Panc1 (cell line): ENCODE results near the gene PLCB4. TPM values are rescaled to one million over a fixed set of nuclear protein-coding genes. Genes with fewer than 3 reads are reported as not detected.

Experiments used
- ATAC-seq: fragments of 200-7000 bp; cut with Tn5 transposase; 2 replicates; pipeline ENCODE4 v1.9.1; 2020; ENCODE audit warnings: mild to moderate bottlenecking, moderate library complexity
- BruUV-seq: library from RNA; stranded (reverse); fragments of 400-500 nt; replicated peaks from 2 replicates; lab custom pipeline; 2021; lab: Mats Ljungman, UMichigan
- CTCF ChIA-PET: fragments of 300-600 bp; sonication (Branson Sonifier 250); formaldehyde crosslinking; loops from one replicate; lab custom pipeline; 2022; ENCODE audit warnings: antibody characterized with exemption; lab: Charles Lee
- POLR2A ChIA-PET: fragments of 300-600 bp; sonication (Branson Sonifier 250); formaldehyde crosslinking; loops from one replicate; lab custom pipeline; 2022; ENCODE audit warnings: antibody characterized with exemption; lab: Charles Lee
- DNase-seq: peaks from one replicate; pipeline ENCODE4 v3.0.0-alpha.2; 2010; ENCODE audit warnings: low read depth, low spot score
- H3K27ac ChIP-seq: 2 replicates; pipeline ENCODE4 v1.5.1; 2011; ENCODE audit warnings: mild to moderate bottlenecking, low read length, inconsistent platforms
- H3K27me3 ChIP-seq: fragments of 200-500 bp; sonication (Bioruptor generic); 2 replicates; pipeline ENCODE4 v1.6.0; 2014; ENCODE audit warnings: low read length, inconsistent platforms; ENCODE audit not compliant: control insufficient read depth, insufficient read depth
- H3K36me3 ChIP-seq: fragments of 200-500 bp; sonication (Bioruptor generic); 2 replicates; pipeline ENCODE4 v1.5.1; 2014; ENCODE audit warnings: inconsistent platforms, mild to moderate bottlenecking, low read length, moderate library complexity; ENCODE audit not compliant: control insufficient read depth, insufficient read depth
- H3K4me1 ChIP-seq: 2 replicates; pipeline ENCODE4 v1.5.1; 2011; ENCODE audit warnings: inconsistent platforms, mild to moderate bottlenecking, low read length, moderate library complexity; ENCODE audit not compliant: control insufficient read depth, insufficient read depth
- H3K4me3 ChIP-seq, 2 experiments: 2 replicates each; pipeline ENCODE4 v1.5.1; 2011 to 2012; ENCODE audit warnings: low read depth in 2 of 2, low read length in 2 of 2, mild to moderate bottlenecking in 2 of 2, inconsistent platforms in 1 of 2, moderate library complexity in 1 of 2
- H3K9me3 ChIP-seq: fragments of 200-500 bp; sonication (Bioruptor generic); 2 replicates; pipeline ENCODE4 v1.5.1; 2014; ENCODE audit warnings: low read depth, mild to moderate bottlenecking, inconsistent platforms, low read length, moderate library complexity; ENCODE audit not compliant: control insufficient read depth, insufficient read depth
- CTCF ChIP-seq: fragments of 450-650 bp; IDR thresholded peaks from 2 replicates; pipeline ENCODE4 v1.5.1; 2017; ENCODE audit warnings: mild to moderate bottlenecking
- POLR2AphosphoS5 ChIP-seq: IDR thresholded peaks from 2 replicates; pipeline ENCODE4 v1.6.1; 2012; ENCODE audit warnings: mild to moderate bottlenecking, low read depth, low read length, moderate library complexity
- REST ChIP-seq, 2 experiments: IDR thresholded peaks; 2 replicates each; pipeline ENCODE4 v1.6.1; 2011 to 2012; ENCODE audit warnings: low read depth in 2 of 2, control low read depth in 1 of 2, low read length in 1 of 2, mild to moderate bottlenecking in 1 of 2, moderate library complexity in 1 of 2; ENCODE audit not compliant: insufficient read depth in 1 of 2
- SIN3A ChIP-seq: IDR thresholded peaks from 2 replicates; pipeline ENCODE4 v1.6.1; 2012; ENCODE audit warnings: low read depth, mild to moderate bottlenecking, low read length, moderate library complexity, borderline replicate concordance; ENCODE audit not compliant: insufficient read depth
- TCF7L2 ChIP-seq: IDR thresholded peaks from 2 replicates; pipeline ENCODE4 v1.6.1; 2011; ENCODE audit warnings: mild to moderate bottlenecking, low read depth, low read length, inconsistent platforms
- in situ Hi-C: cut with HindIII; loops from 2 replicates; pipeline ENCODE4 v1.10.0; 2016; ENCODE audit warnings: low sequenced_read_pairs, low pct_unique_long_range_greater_than_20kb
- intact Hi-C: fragments of 100-400 bp; cut with micrococcal nuclease; formaldehyde crosslinking; loops from one replicate; pipeline ENCODE4 v1.10.0; 2022; ENCODE audit not compliant: unreplicated experiment
- total RNA-seq: library from RNA; stranded (reverse); gene quantifications from one replicate; pipeline ENCODE4 v1.2.1, GENCODE V29; 2021; ENCODE audit not compliant: unreplicated experiment

The PLCB4 gene
- total RNA-seq, 1 experiment from 2014 or later, result 1.5 TPM

GRCh38 chr20:9507544-9508239 is 438.8 kb downstream of the PLCB4 start:
- no peak overlapping the region for H3K27ac ChIP-seq
- no peaks in the 10 kb centered on the region for H3K9me3 ChIP-seq
- DNase-seq (no peak), ATAC-seq (peak; percentile 73)
- no peaks in the 10 kb centered on the region; the same call in 1 of the 2 replicates for H3K4me1 ChIP-seq
- 0 out of 4 replicates have a peak overlapping the region, but pooled peaks of 1 of the 2 experiments have one; percentile 2 for H3K4me3 ChIP-seq
- CTCF ChIA-PET, result no interaction called here
- intact Hi-C loops (no loop called here), in situ Hi-C loops (no loop called here)
- H3K27me3 ChIP-seq, result peaks cover 10% of the 10 kb centered on the region
- TF ChIP-seq SIN3A (no peak), POLR2AphosphoS5 (no peak), REST (IDR thresholded peaks at IDR 0.05; ENCODE audit: insufficient read depth in 1 of 2, low read depth in 2 of 2, low read length in 1 of 2) (no peak), CTCF (no peak), TCF7L2 (no peak)
- H3K36me3 ChIP-seq, result no peaks in the 10 kb centered on the region
- BruUV-seq, result no TSS peak
- POLR2A ChIA-PET, result no interaction called here

GRCh38 chr20:9508240-9508661 is 439.4 kb downstream of the PLCB4 start:
- peaks cover 15% of the 10 kb centered on the region for H3K27me3 ChIP-seq
- no peaks in the 10 kb centered on the region; the same call in 1 of the 2 replicates for H3K4me1 ChIP-seq
- H3K9me3 ChIP-seq, result no peaks in the 10 kb centered on the region
- no peak overlapping the region for H3K27ac ChIP-seq
- 0 out of 4 replicates have a peak overlapping the region, but pooled peaks of 1 of the 2 experiments have one; percentile 2 for H3K4me3 ChIP-seq
- intact Hi-C loops (no loop called here), in situ Hi-C loops (no loop called here)
- H3K36me3 ChIP-seq, result no peaks in the 10 kb centered on the region; the same call in 1 of the 2 replicates
- DNase-seq, result no peak
- CTCF ChIA-PET, result no interaction called here
- POLR2A ChIA-PET, result no interaction called here
- BruUV-seq, result no TSS peak
- TF ChIP-seq TCF7L2, result no peak
- no peak for TF ChIP-seq POLR2AphosphoS5
- no peak for TF ChIP-seq CTCF
- no peak for TF ChIP-seq SIN3A
- TF ChIP-seq REST (IDR thresholded peaks at IDR 0.05; ENCODE audit: insufficient read depth in 1 of 2, low read depth in 2 of 2, low read length in 1 of 2), result no peak
- peak; percentile 35; the same call in 1 of the 2 replicates for ATAC-seq
